ENCODE measurements around the gene C1GALT1.

C1GALT1 gene

DNA sequence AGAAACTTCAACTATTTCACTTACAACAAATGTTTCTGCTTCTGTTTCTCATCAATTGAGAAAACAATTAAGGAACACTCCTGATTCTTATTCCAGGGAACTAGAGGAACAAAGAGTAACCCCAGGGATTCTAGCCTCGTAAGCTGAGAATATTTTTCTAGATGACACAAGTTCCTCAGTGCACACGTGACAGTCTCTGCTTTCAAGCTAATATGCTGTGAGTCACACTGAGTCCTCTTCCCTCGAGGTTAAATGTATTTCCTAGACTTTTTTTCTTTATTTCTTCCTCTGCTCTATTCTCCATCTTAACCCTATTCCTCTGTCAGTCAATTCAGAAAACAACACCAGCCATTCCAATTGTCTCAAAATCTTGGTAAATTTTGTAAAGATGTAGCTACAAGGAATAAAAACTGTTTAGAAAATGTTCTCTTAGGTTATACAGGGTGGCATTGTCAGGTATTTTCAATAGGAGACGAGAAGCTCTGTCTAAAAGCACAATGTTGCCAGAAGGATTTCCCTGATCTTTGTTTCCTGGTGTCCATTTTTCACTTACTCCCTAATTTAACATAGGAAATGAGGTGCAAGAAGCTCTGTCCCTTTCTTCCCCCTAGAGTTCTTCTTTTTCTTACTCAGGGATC, 5.8 kb upstream of the C1GALT1 start:
- no peak overlapping the region for H3K4me3 ChIP-seq (ENCODE audit: low read length)
- no peak overlapping the region for H3K27ac ChIP-seq (ENCODE audit: low read depth, low read length)
- H3K36me3 ChIP-seq (ENCODE audit: control insufficient read depth, insufficient read depth, low read length), result no peaks in the 10 kb centered on the region
- H3K9ac ChIP-seq (ENCODE audit: low read length), result no peak overlapping the region
- H3K4me1 ChIP-seq (ENCODE audit: control insufficient read depth, insufficient read depth, low read length), result peaks cover 5% of the 10 kb centered on the region
- H3K27me3 ChIP-seq (ENCODE audit: control insufficient read depth, insufficient read depth, low read length), result no peaks in the 10 kb centered on the region

DNA sequence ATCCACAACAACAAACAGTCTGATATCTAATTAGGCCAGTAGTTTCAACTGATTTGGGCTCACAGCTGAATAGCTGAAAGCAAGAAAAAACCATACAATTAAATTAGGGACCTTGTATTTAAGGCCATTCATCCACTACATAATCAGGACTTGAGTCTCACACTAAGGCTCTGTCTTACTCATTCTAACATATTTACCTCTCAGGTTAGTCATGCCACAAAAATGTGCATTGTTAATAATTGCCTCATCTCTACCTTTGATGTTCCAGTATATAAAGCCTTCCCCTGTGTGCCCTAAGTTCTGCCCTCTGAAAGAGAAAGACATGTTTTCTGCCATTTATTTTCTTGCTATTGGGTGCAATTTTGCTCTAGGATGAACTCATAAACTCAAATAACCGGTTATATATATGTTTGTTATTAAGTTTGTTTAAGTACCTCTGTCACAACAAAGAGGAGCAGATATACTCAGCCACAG, 5.3 kb upstream of the C1GALT1 start:
- Histone ChIP-seq H3K27ac (ENCODE audit: low read depth, low read length) (no peak overlapping the region), H3K4me1 (ENCODE audit: control insufficient read depth, insufficient read depth, low read length) (peaks cover 5% of the 10 kb centered on the region), H3K4me3 (ENCODE audit: low read length) (no peak overlapping the region)

DNA sequence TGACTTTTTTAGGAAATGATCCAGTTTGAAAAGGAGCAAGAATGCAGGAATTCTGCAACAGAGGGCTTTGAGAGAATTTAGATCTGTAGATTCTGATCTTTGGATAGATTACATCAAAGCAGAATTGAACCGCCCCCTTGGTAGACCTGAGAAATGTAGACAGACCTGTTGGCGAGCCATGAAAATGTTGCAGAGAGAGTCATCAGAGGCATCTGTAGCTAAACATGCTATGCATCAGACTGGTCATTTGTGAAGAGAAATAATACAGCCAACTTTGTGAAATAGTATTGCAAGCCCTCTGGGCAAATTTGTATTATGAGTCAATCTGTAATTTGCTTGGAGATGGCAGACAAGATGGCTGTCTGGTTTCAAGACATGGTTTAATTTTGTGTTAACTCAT, 4.3 kb upstream of the C1GALT1 start:
- Histone ChIP-seq H3K27ac (ENCODE audit: low read depth, low read length) (no peak overlapping the region), H3K27me3 (ENCODE audit: control insufficient read depth, insufficient read depth, low read length) (no peaks in the 10 kb centered on the region), H3K4me1 (ENCODE audit: control insufficient read depth, insufficient read depth, low read length) (peaks cover 5% of the 10 kb centered on the region), H3K4me3 (ENCODE audit: low read length) (no peak overlapping the region), H3K9ac (ENCODE audit: low read length) (no peak overlapping the region), H3K36me3 (ENCODE audit: control insufficient read depth, insufficient read depth, low read length) (no peaks in the 10 kb centered on the region)

More for the DNA sequence above, 5.3 kb upstream of the C1GALT1 start:
- no peaks in the 10 kb centered on the region for H3K27me3 ChIP-seq (ENCODE audit: control insufficient read depth, insufficient read depth, low read length)
- no peak overlapping the region for H3K9ac ChIP-seq (ENCODE audit: low read length)
- H3K36me3 ChIP-seq (ENCODE audit: control insufficient read depth, insufficient read depth, low read length), result no peaks in the 10 kb centered on the region

DNA sequence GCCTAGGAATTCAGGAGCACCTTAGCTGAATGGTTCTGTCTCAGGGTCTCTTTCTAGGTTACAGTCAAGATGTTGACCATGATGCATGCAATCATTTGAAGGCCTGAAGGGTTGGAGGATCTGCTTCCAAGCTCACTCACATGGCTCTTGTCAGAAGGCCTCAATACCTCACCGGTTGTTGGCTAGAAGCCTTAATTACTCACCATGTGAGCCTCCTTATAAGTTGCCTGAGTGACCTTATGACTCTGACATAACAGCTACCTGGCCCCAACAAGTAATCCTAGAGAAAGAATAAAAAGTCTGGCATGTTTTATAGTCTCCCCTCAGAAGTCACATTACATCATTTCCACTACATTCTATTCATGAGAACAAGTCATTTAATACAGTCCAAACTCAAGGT, 3.4 kb upstream of the C1GALT1 start:
- no peak overlapping the region for H3K9ac ChIP-seq (ENCODE audit: low read length)
- H3K4me1 ChIP-seq (ENCODE audit: control insufficient read depth, insufficient read depth, low read length), result peaks cover 5% of the 10 kb centered on the region
- H3K36me3 ChIP-seq (ENCODE audit: control insufficient read depth, insufficient read depth, low read length), result no peaks in the 10 kb centered on the region
- no peak overlapping the region for H3K27ac ChIP-seq (ENCODE audit: low read depth, low read length)
- no peak overlapping the region for H3K4me3 ChIP-seq (ENCODE audit: low read length)
- H3K27me3 ChIP-seq (ENCODE audit: control insufficient read depth, insufficient read depth, low read length), result no peaks in the 10 kb centered on the region

DNA sequence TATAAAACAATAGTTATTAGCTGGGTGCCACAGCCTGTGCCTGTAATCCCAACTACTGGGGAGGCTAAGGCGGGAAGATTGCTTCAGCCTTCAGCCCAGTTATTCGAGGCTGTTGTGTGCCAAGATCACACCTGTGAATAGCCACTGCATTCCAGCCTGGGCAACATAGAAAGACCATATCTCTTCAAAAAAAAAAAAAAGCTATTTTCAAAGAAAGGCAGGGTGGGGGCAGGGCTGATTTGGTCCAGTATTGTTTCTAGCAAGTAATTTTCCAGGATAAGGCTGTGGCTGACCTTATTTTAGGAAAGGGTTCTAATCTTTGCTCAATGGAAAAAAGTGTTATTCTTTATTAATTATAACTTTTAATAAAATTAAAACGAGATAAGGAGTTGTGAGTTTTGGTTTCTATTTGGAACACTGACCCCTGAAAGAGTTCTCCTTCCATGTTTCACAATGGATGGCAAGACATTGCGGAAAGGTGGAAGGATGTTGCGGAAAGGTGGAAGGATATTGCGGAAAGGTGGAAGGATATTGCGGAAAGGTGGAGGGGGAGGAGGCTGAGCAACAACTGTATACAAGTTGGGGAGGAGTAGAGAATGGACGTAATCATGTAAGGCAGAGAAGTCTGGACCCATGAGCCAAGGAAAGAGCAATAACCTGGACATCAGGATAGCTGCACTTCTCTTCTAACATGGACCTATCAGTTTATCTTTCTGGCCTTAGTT, 1.5 kb upstream of the C1GALT1 start:
- Histone ChIP-seq H3K27me3 (ENCODE audit: control insufficient read depth, insufficient read depth, low read length) (no peaks in the 10 kb centered on the region), H3K4me3 (ENCODE audit: low read length) (peak overlapping the region; percentile 91), H3K27ac (ENCODE audit: low read depth, low read length) (peak overlapping the region; percentile 85), H3K36me3 (ENCODE audit: control insufficient read depth, insufficient read depth, low read length) (no peaks in the 10 kb centered on the region), H3K9ac (ENCODE audit: low read length) (no peak overlapping the region), H3K4me1 (ENCODE audit: control insufficient read depth, insufficient read depth, low read length) (peaks cover 5% of the 10 kb centered on the region)

DNA sequence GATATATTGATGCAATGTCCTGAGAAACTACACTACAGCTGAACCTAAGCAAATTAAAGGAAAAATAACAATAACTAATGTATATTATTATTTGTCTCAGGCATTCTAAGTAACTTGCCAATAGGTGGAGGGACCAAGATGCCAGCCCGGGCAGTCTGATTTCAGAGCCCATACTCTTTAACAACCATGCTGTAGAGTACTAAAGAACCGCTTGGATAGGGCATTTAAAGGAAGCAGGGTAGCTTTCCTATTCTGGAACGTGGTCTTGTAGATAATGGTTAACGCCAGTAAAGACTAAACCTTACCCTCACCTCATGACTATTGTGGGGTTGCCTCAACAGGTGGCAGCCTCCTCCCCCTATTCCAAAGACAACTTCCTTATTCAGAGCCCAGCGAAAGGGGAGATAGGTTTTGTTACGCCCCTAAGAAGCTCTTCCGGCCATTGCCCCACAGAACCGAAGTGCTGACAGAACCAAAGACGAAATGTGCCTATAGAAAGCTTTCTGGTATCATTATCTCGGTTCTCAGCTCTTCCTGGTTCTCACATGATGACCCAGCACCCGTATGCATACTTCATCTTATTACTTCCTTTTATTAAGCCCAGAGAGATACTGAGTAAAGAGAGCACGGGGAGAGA, 707 bp upstream of the C1GALT1 start:
- peak overlapping the region; percentile 91 for H3K4me3 ChIP-seq (ENCODE audit: low read length)
- H3K4me1 ChIP-seq (ENCODE audit: control insufficient read depth, insufficient read depth, low read length), result peaks cover 5% of the 10 kb centered on the region
- H3K27me3 ChIP-seq (ENCODE audit: control insufficient read depth, insufficient read depth, low read length), result no peaks in the 10 kb centered on the region
- no peaks in the 10 kb centered on the region for H3K36me3 ChIP-seq (ENCODE audit: control insufficient read depth, insufficient read depth, low read length)
- H3K9ac ChIP-seq (ENCODE audit: low read length), result peak overlapping the region; percentile 82
- peak overlapping the region; percentile 85 for H3K27ac ChIP-seq (ENCODE audit: low read depth, low read length)

DNA sequence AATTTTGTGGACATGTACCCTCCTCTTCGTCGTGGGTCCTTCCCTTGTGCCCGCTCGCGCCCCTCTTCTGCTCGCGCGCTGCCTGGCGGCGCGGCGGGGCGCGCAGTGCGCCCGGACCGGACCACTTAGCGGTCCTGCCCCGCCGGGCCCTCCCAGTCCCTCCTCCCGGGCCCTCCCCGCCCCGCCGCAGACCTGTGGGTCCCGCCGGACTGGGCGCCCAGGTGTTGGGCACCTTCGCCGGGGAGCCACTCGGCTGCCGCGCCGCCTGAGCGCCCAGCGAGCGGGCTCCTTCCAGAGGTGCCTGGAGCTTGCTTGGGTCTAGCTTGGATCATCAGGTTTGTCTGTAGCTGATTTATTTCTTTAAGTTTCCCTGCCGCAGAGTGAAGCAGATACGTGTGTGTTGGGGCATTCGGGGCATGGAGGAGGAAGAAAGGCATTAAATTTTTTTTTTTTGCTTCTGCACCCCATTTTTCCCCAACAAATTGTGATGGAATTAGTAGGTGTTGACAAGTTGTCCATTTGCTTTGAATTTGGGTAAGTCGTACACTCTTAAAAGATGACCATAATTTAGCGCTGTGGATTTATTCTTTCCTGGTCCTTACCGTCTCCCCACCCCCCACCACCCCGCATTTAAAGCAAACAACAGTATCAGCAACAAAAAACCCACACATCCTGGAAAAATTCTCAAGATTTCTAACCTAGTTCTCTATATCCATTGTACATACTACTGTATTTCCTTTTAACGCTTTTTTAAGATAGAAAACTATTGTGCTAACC, 905 bp downstream of the C1GALT1 start:
- peak overlapping the region; percentile 93 for H3K4me3 ChIP-seq (ENCODE audit: low read length)
- H3K27ac ChIP-seq (ENCODE audit: low read depth, low read length), result peak overlapping the region; percentile 90
- peak overlapping the region; percentile 83 for H3K9ac ChIP-seq (ENCODE audit: low read length)
- H3K27me3 ChIP-seq (ENCODE audit: control insufficient read depth, insufficient read depth, low read length), result no peaks in the 10 kb centered on the region
- H3K36me3 ChIP-seq (ENCODE audit: control insufficient read depth, insufficient read depth, low read length), result no peaks in the 10 kb centered on the region
- peaks cover 5% of the 10 kb centered on the region for H3K4me1 ChIP-seq (ENCODE audit: control insufficient read depth, insufficient read depth, low read length)

DNA sequence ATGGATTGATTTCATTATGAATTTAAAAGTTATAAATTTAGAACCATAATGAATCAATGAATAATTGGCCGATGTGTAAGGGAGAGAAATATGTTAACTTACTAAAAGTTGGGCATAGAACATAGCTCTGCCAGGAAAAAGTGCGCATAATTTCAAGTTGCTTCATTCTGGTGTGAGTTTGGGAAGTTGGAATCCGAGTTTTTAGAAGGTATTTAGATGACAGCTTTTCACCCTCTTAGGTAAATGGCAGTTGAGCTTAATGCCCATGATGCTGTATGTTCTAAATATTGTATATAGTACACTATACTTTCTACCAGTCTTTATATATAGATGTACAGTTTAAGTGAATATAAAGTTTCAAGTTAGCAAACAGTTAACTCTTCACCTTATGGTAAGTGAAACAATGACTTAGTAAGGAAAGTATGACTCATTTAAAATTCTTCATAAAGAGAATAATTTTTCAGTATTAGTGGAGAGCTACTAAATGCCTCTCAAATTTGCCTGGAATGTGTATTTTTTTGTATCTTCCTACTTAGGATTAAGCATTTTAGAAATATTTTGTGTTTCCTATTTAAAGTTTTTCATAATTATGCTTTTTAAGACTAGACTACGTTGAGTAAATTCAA, 1.6 kb downstream of the C1GALT1 start:
- H3K4me3 ChIP-seq (ENCODE audit: low read length), result no peak overlapping the region

DNA sequence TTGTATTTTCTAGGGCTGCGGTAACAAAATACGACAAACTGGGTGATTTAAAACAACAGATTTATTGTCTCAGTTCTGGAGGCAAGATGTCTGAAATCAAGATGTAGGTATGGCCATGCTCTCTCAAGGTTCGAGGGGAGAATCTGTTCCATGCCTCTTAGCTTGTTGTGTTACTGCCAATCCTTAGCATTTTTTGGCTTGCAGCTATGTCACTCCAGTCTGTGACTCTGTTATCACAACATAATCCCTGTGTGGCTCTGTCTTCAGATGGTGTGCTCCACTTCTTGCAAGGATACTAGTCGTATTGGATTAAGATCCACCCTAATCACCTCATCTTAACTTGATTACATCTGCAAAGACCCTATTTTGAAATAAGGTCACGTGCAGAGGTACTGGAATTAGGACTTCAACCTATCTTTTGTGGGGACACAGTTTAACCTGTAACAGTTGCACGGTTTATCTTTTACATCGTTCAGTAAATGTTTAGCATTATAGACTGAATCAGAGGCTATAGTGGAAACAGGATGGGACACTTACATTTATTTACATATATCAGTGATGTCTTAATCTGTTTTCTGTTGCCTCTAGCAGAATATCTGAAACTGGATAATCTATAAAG, 3.1 kb downstream of the C1GALT1 start:
- Histone ChIP-seq H3K4me3 (ENCODE audit: low read length) (no peak overlapping the region), H3K9ac (ENCODE audit: low read length) (no peak overlapping the region), H3K27me3 (ENCODE audit: control insufficient read depth, insufficient read depth, low read length) (no peaks in the 10 kb centered on the region), H3K4me1 (ENCODE audit: control insufficient read depth, insufficient read depth, low read length) (peaks cover 5% of the 10 kb centered on the region), H3K36me3 (ENCODE audit: control insufficient read depth, insufficient read depth, low read length) (no peaks in the 10 kb centered on the region), H3K27ac (ENCODE audit: low read depth, low read length) (no peak overlapping the region)

More for the DNA sequence above, 1.6 kb downstream of the C1GALT1 start:
- Histone ChIP-seq H3K4me1 (ENCODE audit: control insufficient read depth, insufficient read depth, low read length) (peaks cover 5% of the 10 kb centered on the region), H3K27ac (ENCODE audit: low read depth, low read length) (no peak overlapping the region), H3K36me3 (ENCODE audit: control insufficient read depth, insufficient read depth, low read length) (no peaks in the 10 kb centered on the region), H3K9ac (ENCODE audit: low read length) (no peak overlapping the region), H3K27me3 (ENCODE audit: control insufficient read depth, insufficient read depth, low read length) (no peaks in the 10 kb centered on the region)

DNA sequence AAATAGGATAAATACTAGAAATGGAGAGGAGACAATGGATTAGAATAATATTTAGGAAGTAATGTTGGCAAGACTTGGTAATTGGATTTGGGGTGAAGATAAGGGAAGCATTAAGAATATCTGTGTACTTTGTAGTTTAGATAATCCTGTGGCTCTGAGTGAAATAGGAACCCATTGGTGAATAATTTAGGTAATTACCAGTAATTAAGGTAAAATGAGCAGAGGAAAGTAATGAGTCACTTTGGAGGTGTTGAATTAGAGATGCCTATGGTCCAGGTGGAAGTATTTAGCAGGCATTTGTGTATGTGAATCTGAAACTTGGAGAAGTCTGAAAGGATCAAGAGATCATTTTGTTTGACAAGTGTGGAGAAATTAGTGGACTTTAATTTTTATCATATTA, 5.7 kb downstream of the C1GALT1 start:
- Histone ChIP-seq H3K27ac (ENCODE audit: low read depth, low read length) (no peak overlapping the region), H3K4me1 (ENCODE audit: control insufficient read depth, insufficient read depth, low read length) (no peaks in the 10 kb centered on the region), H3K27me3 (ENCODE audit: control insufficient read depth, insufficient read depth, low read length) (no peaks in the 10 kb centered on the region), H3K9ac (ENCODE audit: low read length) (no peak overlapping the region), H3K36me3 (ENCODE audit: control insufficient read depth, insufficient read depth, low read length) (no peaks in the 10 kb centered on the region), H3K4me3 (ENCODE audit: low read length) (no peak overlapping the region)

DNA sequence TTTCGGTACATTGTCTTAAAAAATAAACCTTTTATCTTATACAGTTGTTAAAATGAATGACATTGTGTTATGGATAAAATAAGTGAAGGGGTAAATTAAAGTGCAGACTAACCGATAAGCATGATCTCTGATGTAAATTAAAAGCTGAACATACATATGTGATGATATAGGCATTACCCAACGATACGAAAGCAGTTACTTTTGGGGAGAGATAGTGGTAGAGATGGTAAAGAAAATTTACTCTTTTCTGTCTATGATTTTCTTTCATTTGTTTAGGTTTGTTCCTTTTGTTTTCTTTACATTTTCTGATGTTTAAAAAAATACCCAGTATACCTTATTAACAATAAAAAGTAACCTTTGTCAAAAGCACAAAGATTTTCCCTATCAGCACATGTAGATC, 6.4 kb downstream of the C1GALT1 start:
- no peak overlapping the region for H3K27ac ChIP-seq (ENCODE audit: low read depth, low read length)
- no peaks in the 10 kb centered on the region for H3K4me1 ChIP-seq (ENCODE audit: control insufficient read depth, insufficient read depth, low read length)
- H3K9ac ChIP-seq (ENCODE audit: low read length), result no peak overlapping the region
- H3K27me3 ChIP-seq (ENCODE audit: control insufficient read depth, insufficient read depth, low read length), result no peaks in the 10 kb centered on the region
- no peak overlapping the region for H3K4me3 ChIP-seq (ENCODE audit: low read length)
- no peaks in the 10 kb centered on the region for H3K36me3 ChIP-seq (ENCODE audit: control insufficient read depth, insufficient read depth, low read length)

Measured in rectal smooth muscle tissue (tissue), 1 donor.